ENCODE measurements around the gene WNT3. TPM values are rescaled to one million over a fixed set of nuclear protein-coding genes. Genes with fewer than 3 reads are reported as not detected.

The WNT3 gene
- total and polyA plus RNA-seq, 2 of the 8 experiments (the other 6 are each of a cell fraction or from before 2014, with no cell fraction given), result 0.56 to 2.0 TPM

DNA sequence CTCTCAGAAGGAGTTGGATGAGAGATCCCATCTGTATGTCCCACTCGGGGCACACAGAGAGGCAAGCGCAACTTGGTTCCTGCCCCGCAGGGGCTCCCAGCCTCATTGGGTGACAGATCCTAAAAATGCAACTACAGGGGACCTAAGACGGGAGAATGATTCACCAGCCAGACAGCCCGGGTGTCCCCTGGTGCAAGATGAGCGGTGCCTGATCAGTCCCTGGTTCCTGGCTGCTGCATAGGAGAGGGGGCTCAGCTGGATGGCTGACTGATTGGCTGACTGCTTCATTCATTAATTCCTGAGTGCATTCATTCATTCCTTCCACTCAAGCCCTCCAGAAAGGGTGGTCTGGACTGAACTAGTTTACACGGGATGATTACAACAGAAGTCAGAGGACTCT, 22.0 kb downstream of the WNT3 start:
- no peak overlapping the region for H2BK120ac ChIP-seq (replicated peaks; ENCODE audit: low read depth, low read length)
- H3K18ac ChIP-seq (ENCODE audit: extremely low read depth, low read length), result no peak overlapping the region
- H2BK15ac ChIP-seq (ENCODE audit: low read length), result no peak overlapping the region
- no peaks in the 10 kb centered on the region for H3K9me3 ChIP-seq (ENCODE audit: insufficient read depth in 2 of 2, low read depth in 1 of 2, low read length in 1 of 2)
- no peak overlapping the region for H4K5ac ChIP-seq (ENCODE audit: insufficient read length, low read depth, low read length)
- CTCF ChIA-PET (ENCODE audit: partially characterized antibody), result interaction anchor here (0.6 to 1.5 kb wide), 8 partner anchors 8 to 1249 kb away, joined by 3 to 6 read pairs (median 4); no protein-coding TSS in a partner anchor
- no peak overlapping the region for H3K23ac ChIP-seq (ENCODE audit: insufficient read length)
- no peak overlapping the region for H2AFZ ChIP-seq (ENCODE audit: low read length)
- H3K27me3 ChIP-seq (replicated peaks in 1 of 4; ENCODE audit: control insufficient read depth in 3 of 4, extremely low read depth in 1 of 4, insufficient read depth in 3 of 4, low read length in 3 of 4), result peaks cover 0 to 1% (median under 1%) of the 10 kb centered on the region in 4 experiments; a peak in 2 of 7 replicates
- POLR2A ChIA-PET (ENCODE audit: partially characterized antibody), result interaction anchor here (0.8 kb wide), 1 partner anchor 164 kb away, joined by 3 read pairs; no protein-coding TSS in a partner anchor
- H3K79me2 ChIP-seq (ENCODE audit: control insufficient read depth in 1 of 2, insufficient read depth in 2 of 2, low read length in 2 of 2), result no peaks in the 10 kb centered on the region
- H3K23me2 ChIP-seq (ENCODE audit: low read depth, low read length), result 0 out of 2 replicates have a peak, but pooled peaks cover 1% of the 10 kb centered on the region
- H3K27ac ChIP-seq (ENCODE audit: low read depth, low read length), result no peak overlapping the region
- H2BK12ac ChIP-seq (ENCODE audit: low read depth, low read length), result no peak overlapping the region
- no peak overlapping the region for H3K4me3 ChIP-seq (ENCODE audit: extremely low read depth in 1 of 4, insufficient read depth in 2 of 4, low read depth in 3 of 4, low read length in 4 of 4)
- WGBS, 2 experiments (ENCODE audit: extremely low coverage in 1 of 2, insufficient coverage in 1 of 2, insufficient read length in 1 of 2, insufficient replicate concordance in 2 of 2, low coverage in 1 of 2, low lambda C conversion rate in 2 of 2, missing lambda C conversion rate in 1 of 2), result 86% methylated on average over 7 of the region's 7 CpGs; no CpG with 5 or more reads in 1 of the 2 experiments
- peaks cover 0 to 3% of the 10 kb centered on the region in 2 experiments for H4K20me1 ChIP-seq (replicated peaks in 1 of 2; ENCODE audit: control insufficient read depth in 1 of 2, insufficient read depth in 2 of 2, low read length in 2 of 2)
- no peak overlapping the region for H2BK20ac ChIP-seq (ENCODE audit: low read length)
- DNase-seq (ENCODE audit: low read depth in 1 of 2, low spot score in 2 of 2) (no peak), FAIRE-seq (no peak)
- H3K4ac ChIP-seq (replicated peaks; ENCODE audit: insufficient read length, low read depth, low read length), result no peak overlapping the region
- H3K79me1 ChIP-seq (ENCODE audit: low read depth, low read length), result no peaks in the 10 kb centered on the region
- no peak overlapping the region for H4K91ac ChIP-seq (replicated peaks; ENCODE audit: insufficient read length, low read length)
- H2AK5ac ChIP-seq (ENCODE audit: low read depth, low read length), result no peak overlapping the region
- no peaks in the 10 kb centered on the region for H3K4me1 ChIP-seq (replicated peaks in 1 of 4; ENCODE audit: control insufficient read depth in 3 of 4, insufficient read depth in 4 of 4, low read length in 3 of 4)
- no peak overlapping the region for H3K9ac ChIP-seq (replicated peaks in 1 of 4; ENCODE audit: extremely low read depth in 1 of 4, low read depth in 3 of 4, low read length in 3 of 4)
- no peak overlapping the region for H2BK5ac ChIP-seq (ENCODE audit: low read depth, low read length)
- no peaks in the 10 kb centered on the region for H3K36me3 ChIP-seq (ENCODE audit: control insufficient read depth in 2 of 4, insufficient read depth in 4 of 4, low read length in 3 of 4)
- H3K4me2 ChIP-seq (ENCODE audit: insufficient read depth in 1 of 2, low read depth in 2 of 2, low read length in 2 of 2), result no peak overlapping the region
- H3K56ac ChIP-seq (replicated peaks; ENCODE audit: insufficient read length, low read depth, low read length), result no peak overlapping the region
- no peak overlapping the region for H3K14ac ChIP-seq (ENCODE audit: insufficient read length)
- H4K8ac ChIP-seq (ENCODE audit: extremely low read depth, insufficient read depth, low read length), result no peak overlapping the region
- TF ChIP-seq SP1 (IDR thresholded peaks at IDR 0.05; ENCODE audit: low read depth, low read length), result no peak

All from H1 (cell line).